T-helper 2 cell treated with Interferon-gamma antibody and Interleukin-4, amounts not matched to agents 5 μg/mL and 100 μg/mL, for 36 hours (primary cell): ENCODE data around the gene UBE2H.
"Not testable (repeated sequence)": the region's sequence is repeated elsewhere in the genome, so short reads cannot be mapped to it uniquely, and the experiment has no call there.

Source experiments
- DNase-seq: peaks from one replicate; pipeline ENCODE4 v3.0.0; 2021; ENCODE audit warnings: low spot score
- H3K27ac Mint-ChIP-seq: one replicate; pipeline ENCODE4 v1.8.0; 2021; ENCODE audit warnings: mild to moderate bottlenecking, mixed read lengths
- H3K27me3 Mint-ChIP-seq: one replicate; pipeline ENCODE4 v1.8.0; 2021; ENCODE audit warnings: low read depth, mixed read lengths
- H3K36me3 Mint-ChIP-seq: one replicate; pipeline ENCODE4 v1.8.0; 2021; ENCODE audit warnings: low read depth, mixed read lengths
- H3K4me1 Mint-ChIP-seq: one replicate; pipeline ENCODE4 v1.8.0; 2021; ENCODE audit warnings: low read depth, mixed read lengths
- H3K4me3 Mint-ChIP-seq: one replicate; pipeline ENCODE4 v1.8.0; 2022; ENCODE audit warnings: mild to moderate bottlenecking, moderate library complexity, mixed read lengths
- H3K9me3 Mint-ChIP-seq: one replicate; pipeline ENCODE4 v1.8.0; 2021; ENCODE audit warnings: mixed read lengths

Gene UBE2H

DNA sequence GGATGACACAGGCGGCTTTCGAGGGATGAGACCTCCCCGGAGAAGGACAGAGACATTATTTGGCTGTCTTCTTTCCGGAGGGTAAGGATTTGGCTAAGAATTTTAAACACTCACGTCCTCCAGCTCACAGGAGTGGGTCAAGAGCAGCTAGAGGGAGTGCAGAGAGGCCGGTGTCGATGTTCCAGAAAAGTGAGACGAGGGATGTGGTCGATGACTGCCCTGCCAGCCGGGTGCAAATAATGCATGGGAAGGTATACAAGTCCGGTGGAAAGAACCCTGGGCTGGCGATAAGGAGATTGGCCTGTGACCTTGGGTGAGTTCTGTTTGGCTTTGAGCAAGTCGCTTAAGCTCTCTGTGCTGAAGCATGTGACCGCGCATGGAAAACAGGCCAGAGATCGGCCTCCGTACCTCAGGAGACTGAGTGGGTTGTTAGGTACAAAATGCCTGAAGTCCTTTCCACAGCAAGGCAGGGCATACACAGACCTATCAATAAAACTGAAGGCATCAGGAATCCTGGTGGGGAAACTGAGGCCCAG, 149.1 kb downstream of the UBE2H start:
- no peaks in the 10 kb centered on the region for H3K4me1 Mint-ChIP-seq
- DNase-seq: no peak
- H3K27ac Mint-ChIP-seq: no peak overlapping the region
- H3K36me3 Mint-ChIP-seq: no peaks in the 10 kb centered on the region
- no peak overlapping the region for H3K4me3 Mint-ChIP-seq
- H3K27me3 Mint-ChIP-seq: no peaks in the 10 kb centered on the region
- H3K9me3 Mint-ChIP-seq: no peaks in the 10 kb centered on the region

DNA sequence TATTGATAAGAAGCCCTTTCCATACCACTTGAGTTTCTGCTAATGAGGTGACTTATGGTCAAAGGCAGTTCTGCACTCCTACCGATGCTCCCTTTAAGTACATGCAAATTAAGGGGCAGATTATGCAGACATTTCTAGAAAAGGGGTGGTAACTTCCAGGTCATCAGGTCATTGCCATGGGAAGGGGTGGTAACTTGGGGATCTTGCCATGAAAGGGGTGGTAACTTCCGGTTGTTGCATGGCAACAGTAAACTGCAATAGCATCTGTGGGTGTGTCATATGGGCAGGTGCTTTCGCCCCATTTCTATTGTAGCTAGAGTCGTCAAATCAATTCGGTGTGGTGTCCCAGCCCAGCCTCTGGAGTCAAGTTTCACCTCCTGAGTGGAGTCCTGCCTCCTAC, 150.9 kb downstream of the UBE2H start:
- Mint-ChIP-seq H3K4me1 (no peaks in the 10 kb centered on the region), H3K4me3 (no peak overlapping the region), H3K27ac (no peak overlapping the region), H3K36me3 (no peaks in the 10 kb centered on the region), H3K27me3 (no peaks in the 10 kb centered on the region), H3K9me3 (no peaks in the 10 kb centered on the region)
- no peak for DNase-seq

DNA sequence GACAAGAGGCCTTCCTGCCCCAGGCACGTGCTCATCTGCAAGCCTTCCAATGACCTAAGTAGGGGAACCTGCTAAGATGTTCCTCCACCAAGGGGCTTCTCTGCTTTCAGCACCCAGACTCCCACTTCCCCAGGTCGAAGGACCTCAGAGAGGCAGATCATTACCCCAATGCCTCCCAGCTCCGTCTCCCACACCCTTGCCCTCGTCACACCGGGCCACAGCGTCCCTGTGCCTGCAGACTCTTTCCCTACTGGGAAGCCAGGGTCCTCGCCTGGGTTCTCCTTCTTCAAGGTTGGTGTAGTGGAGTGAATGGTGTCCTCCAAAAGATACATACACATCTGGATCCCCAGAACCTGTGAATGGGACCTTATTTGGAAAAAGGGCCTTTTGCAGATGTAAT, 151.9 kb downstream of the UBE2H start:
- Mint-ChIP-seq H3K36me3 (no peaks in the 10 kb centered on the region), H3K27ac (no peak overlapping the region), H3K9me3 (no peaks in the 10 kb centered on the region), H3K27me3 (no peaks in the 10 kb centered on the region), H3K4me1 (no peaks in the 10 kb centered on the region), H3K4me3 (no peak overlapping the region)
- no peak for DNase-seq

DNA sequence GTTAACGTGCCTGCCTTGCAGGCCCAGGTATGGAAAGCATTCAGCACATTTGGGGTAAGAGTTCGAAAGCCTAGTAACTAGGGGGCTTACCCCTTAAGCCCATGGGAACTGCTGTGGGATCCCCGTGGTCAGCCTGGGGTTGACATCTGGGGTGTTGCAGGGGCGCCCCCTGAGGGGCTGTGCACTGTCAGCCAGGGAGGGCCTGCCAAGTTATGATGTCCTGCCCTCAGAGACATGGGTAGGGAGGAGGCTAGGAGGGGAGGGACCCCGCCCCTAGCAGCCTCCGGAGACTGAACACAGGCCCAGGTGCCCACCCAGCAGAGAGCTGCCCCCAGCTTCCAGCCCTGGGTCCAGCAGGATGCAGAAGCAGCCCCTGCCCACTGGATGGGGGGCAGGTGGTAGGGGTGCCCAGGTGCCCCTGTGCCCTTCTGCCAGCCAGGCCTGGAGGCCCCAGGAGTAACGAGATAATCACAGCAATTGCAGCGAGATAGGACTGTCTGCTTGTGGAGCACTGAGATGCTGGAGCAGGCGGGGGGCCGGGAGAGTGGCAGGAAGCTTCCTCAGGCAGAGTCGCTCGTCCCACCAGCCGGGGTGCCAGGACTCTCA, 153.3 kb downstream of the UBE2H start:
- no peaks in the 10 kb centered on the region for H3K9me3 Mint-ChIP-seq
- no peak for DNase-seq
- no peaks in the 10 kb centered on the region for H3K27me3 Mint-ChIP-seq
- no peak overlapping the region for H3K4me3 Mint-ChIP-seq
- H3K36me3 Mint-ChIP-seq: no peaks in the 10 kb centered on the region
- no peak overlapping the region for H3K27ac Mint-ChIP-seq
- H3K4me1 Mint-ChIP-seq: no peaks in the 10 kb centered on the region

DNA sequence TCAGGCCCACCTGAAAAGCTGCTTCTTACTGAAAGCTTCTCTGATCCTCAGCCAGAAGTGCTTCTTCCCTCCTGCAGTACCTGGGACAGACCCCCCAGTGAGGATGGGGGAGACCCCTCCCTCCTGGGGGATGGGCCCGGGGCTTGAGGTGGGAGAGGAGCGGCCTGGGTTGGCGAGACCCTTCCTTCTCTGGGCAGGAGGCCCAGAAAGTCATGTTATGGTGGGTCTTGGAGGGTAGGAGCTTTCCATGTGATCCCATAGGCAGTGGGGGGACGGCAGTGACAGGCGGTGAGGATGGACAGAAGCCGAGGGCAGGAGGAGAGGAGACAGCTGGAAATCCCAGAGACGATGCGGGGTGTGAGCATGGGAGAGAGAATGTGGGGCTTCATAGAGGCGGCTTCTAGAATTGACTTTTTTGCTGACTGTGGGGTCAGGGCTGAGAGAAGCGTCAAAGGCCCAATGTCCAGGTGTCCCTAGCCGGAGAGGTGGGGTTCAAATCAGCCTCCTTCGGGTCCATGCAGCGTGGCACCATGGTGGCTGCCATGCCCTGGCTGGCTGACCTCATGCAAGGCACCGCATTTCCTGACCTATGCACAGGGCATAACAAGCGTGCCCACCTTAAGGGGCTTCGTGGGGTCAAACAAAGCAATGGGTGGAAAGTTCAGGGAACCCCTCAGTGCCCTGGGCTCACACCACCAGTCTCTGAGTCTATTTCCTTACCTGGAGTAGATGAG, 154.0 kb downstream of the UBE2H start:
- no peaks in the 10 kb centered on the region for H3K36me3 Mint-ChIP-seq
- no peaks in the 10 kb centered on the region for H3K4me1 Mint-ChIP-seq

DNA sequence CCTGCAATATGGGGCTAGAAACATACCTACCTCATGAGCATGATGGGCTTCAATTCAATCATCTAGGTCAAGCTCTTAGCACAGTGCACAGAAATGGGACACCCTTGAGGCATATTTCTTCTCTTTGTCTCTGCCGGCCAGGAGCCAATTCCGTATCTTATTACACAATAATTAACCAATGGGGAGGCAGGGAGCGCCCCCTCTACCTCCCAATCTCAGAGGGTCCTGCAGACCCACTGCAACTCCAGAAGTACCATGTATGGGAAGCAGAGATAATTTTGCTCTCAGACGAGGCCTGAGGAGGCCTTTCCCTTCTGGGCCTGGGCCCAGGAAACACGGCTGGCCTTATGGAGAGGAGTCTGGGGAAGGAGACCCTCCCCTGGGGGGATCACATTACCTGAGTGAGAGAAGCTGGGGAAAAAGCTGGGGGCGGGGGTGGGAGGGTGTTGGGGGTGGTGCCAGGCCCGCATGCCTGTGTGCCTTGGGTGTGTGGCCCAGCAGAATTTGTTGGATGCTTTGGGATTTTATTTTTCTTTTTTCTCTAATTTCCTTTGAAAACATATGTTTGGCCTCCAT, 155.5 kb downstream of the UBE2H start:
- no peaks in the 10 kb centered on the region for H3K27me3 Mint-ChIP-seq
- H3K36me3 Mint-ChIP-seq: no peaks in the 10 kb centered on the region
- H3K9me3 Mint-ChIP-seq: no peaks in the 10 kb centered on the region
- H3K4me3 Mint-ChIP-seq: no peak overlapping the region
- no peak overlapping the region for H3K27ac Mint-ChIP-seq
- DNase-seq: no peak
- no peaks in the 10 kb centered on the region for H3K4me1 Mint-ChIP-seq

More for the DNA sequence above, 154.0 kb downstream of the UBE2H start:
- no peak for DNase-seq
- Mint-ChIP-seq H3K9me3 (no peaks in the 10 kb centered on the region), H3K4me3 (no peak overlapping the region), H3K27me3 (no peaks in the 10 kb centered on the region), H3K27ac (no peak overlapping the region)

DNA sequence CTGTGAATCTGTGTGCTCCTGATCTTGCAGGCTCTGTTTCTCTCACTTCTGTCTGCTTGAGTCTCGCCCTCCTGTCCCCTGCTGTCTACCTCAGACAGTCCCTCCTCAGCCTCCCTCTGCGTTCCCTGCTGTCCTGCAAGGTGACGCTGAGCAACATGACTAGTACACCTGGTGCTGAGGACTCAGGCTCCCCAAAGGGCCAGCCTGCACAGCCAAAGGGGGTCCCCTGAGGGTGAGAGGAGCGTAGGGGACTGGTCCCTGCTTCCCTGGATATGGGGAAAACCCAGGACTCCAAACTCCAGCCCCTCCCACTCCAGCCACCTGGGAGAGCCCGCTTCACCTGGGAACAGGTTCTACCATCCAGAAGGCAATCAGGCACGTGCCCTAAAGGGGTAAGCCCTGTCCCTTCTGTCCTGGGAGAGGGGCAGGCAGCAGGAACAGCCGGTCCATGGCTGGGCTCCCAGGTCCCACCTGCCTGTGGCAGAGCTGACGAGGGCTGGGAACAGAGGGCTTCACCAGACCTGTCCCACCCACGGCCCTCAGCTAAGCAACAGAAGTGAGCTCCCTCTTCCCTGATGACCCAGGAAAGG, 156.5 kb downstream of the UBE2H start:
- Mint-ChIP-seq H3K4me3 (no peak overlapping the region), H3K36me3 (no peaks in the 10 kb centered on the region), H3K27ac (no peak overlapping the region), H3K9me3 (no peaks in the 10 kb centered on the region), H3K4me1 (no peaks in the 10 kb centered on the region), H3K27me3 (peaks cover 2% of the 10 kb centered on the region)
- no peak for DNase-seq

DNA sequence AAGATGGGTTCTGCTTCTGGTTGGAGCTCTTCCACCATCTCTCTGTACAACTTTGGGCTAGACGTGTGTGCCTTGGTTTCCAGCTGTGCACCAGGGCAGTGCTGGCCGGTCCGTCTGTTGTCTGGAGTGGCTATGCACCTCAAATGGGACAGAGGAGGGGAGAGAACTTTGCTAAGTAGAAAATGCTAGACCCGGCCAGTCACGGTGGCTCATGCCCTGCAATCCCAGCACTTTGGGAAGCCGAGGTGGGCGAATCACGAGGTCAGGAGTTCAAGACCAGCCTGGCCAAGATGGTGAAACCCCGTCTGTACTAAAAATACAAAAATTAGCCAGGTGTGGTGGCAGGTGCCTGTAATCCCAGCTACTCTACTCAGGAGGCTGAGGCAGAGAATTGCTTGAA, 158.3 kb downstream of the UBE2H start:
- not testable (repeated sequence) for H3K9me3 Mint-ChIP-seq, H3K4me1 Mint-ChIP-seq, H3K4me3 Mint-ChIP-seq, DNase-seq, H3K36me3 Mint-ChIP-seq, H3K27ac Mint-ChIP-seq, H3K27me3 Mint-ChIP-seq

DNA sequence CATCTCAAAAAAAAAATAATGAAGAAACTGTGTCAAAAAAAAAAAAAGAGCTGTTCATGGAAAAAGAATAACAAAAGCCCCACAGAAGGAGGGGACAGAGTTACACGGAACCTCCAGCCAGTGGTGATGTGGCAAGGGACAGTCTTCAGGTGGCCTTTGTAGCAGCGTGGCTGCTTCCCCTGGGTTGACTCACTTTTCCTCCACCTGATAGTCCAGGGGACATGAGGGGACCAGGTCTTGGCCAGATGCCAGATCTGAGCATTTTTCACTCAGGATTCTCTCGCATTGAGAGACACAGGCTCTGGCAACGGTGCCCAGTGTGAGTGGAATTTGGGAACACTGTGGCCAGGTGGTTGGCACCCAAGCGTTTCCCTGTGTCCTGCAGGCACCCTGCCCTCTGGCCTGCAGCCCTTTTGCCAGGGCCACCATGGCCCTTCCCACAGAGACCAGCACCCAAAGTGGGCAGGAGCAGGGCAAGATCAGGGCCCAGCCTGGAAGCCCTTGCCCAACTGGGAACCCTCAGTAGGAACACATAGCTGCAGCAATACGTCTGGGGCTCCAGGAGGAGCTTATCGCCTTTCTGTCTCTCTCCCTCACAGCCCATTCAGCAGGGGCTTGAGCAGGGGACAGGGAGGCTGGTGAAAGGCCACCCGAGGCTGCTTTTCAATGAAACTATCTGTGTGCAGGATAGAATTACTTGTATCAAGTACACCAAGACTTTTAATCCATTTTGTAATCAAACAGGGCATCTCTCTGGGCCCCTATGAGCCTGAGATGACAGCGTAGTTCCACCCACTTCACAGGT, 159.1 kb downstream of the UBE2H start:
- Mint-ChIP-seq H3K9me3 (no peaks in the 10 kb centered on the region), H3K4me1 (no peaks in the 10 kb centered on the region), H3K27ac (no peak overlapping the region), H3K27me3 (peaks cover 9% of the 10 kb centered on the region), H3K4me3 (no peak overlapping the region), H3K36me3 (no peaks in the 10 kb centered on the region)
- no peak for DNase-seq

DNA sequence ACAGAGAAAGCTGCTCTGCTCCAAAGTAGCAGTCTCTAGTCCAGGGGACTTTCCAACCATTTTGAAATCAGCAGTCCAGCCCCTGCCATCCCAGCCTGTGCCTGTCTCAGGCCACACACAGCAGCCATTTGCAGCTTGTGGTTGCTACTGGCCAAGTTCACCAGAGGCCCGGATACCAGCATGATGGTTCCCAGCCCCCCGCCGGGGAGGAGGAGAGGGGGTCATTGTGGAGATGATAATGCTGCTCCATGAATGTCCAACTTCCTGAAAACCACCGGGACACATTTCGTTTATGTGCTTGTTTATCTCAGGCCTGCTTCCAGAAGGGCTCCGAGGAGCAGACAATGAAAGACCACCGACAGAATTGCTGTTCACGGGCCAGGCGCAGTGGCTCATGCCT, 160.0 kb downstream of the UBE2H start:
- Mint-ChIP-seq H3K27ac (no peak overlapping the region), H3K4me3 (no peak overlapping the region), H3K27me3 (peaks cover 13% of the 10 kb centered on the region), H3K4me1 (no peaks in the 10 kb centered on the region), H3K36me3 (no peaks in the 10 kb centered on the region), H3K9me3 (no peaks in the 10 kb centered on the region)
- no peak for DNase-seq

DNA sequence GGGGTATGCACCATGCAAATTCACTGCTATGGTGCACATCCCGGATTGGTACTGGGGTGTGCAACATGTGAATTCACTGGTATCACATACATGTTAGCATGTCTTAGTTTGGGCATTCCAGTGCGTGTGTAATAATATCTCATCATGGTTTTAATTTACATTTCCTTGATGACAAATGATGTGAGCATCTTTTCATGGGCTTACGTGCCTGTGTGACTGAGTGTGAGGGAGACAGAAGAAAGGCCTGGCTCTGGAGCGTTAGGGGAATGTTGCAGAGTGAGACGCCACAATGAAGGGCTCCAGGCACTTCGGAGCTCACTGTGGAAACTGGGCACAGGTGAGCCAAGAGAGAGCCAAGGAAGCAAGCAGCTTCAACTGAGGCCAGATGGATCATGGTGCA, 162.6 kb downstream of the UBE2H start:
- DNase-seq: no peak
- no peaks in the 10 kb centered on the region for H3K9me3 Mint-ChIP-seq
- peaks cover 8% of the 10 kb centered on the region for H3K4me1 Mint-ChIP-seq
- H3K27ac Mint-ChIP-seq: no peak overlapping the region
- no peak overlapping the region for H3K4me3 Mint-ChIP-seq
- H3K36me3 Mint-ChIP-seq: no peaks in the 10 kb centered on the region
- peaks cover 39% of the 10 kb centered on the region for H3K27me3 Mint-ChIP-seq

DNA sequence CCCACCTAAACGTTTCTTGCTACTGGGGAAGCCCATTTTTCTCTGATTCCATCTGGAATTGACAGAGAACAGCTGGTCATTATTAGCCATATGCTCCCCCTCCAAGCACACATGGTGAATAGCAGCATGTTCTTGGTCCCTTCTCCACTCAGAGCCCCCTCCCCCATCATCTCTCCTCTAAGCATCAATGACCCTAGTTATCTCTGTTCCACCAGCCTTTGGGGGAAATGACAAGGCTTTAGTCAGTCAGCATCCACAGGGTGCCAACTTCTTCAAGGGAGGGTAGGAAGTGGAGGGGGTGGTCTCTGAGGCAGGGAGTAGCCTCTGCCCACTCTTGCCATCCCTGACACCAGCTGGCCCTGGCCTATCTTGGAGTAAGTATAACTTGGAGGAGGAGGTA, 163.1 kb downstream of the UBE2H start:
- no peaks in the 10 kb centered on the region for H3K9me3 Mint-ChIP-seq
- H3K4me3 Mint-ChIP-seq: no peak overlapping the region
- peaks cover 8% of the 10 kb centered on the region for H3K4me1 Mint-ChIP-seq
- H3K27ac Mint-ChIP-seq: no peak overlapping the region
- H3K27me3 Mint-ChIP-seq: peaks cover 43% of the 10 kb centered on the region
- H3K36me3 Mint-ChIP-seq: no peaks in the 10 kb centered on the region
- DNase-seq: no peak

DNA sequence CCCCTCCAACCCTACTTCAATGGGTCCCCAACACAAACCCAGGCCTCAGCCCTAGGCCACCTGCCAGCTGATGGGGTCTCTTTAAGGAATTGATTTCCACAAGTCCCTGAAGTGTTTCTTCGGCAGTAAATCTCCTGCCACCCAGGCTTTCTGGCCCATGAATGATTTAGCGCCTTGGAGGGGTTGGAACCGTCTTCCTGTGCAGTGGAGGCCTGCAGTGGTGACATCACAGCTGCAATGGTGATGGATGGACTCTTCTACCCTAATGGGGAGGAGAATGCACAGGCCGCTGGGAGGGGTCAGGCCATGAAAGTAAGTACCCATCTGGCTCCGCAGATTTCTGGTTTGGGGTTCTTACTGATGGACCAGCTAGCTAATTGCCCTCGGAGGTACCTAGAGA, 163.8 kb downstream of the UBE2H start:
- Mint-ChIP-seq H3K9me3 (no peaks in the 10 kb centered on the region), H3K4me3 (no peak overlapping the region), H3K4me1 (peaks cover 8% of the 10 kb centered on the region), H3K27me3 (peaks cover 49% of the 10 kb centered on the region), H3K27ac (no peak overlapping the region), H3K36me3 (no peaks in the 10 kb centered on the region)
- no peak for DNase-seq
